ENCODE measurements around the gene MAP3K14. TPM values are rescaled to one million over a fixed set of nuclear protein-coding genes. Genes with fewer than 3 reads are reported as not detected.

Gene MAP3K14
- total and polyA plus RNA-seq, 11 donors = 9.0 to 21.9 (median 11.4) TPM

DNA sequence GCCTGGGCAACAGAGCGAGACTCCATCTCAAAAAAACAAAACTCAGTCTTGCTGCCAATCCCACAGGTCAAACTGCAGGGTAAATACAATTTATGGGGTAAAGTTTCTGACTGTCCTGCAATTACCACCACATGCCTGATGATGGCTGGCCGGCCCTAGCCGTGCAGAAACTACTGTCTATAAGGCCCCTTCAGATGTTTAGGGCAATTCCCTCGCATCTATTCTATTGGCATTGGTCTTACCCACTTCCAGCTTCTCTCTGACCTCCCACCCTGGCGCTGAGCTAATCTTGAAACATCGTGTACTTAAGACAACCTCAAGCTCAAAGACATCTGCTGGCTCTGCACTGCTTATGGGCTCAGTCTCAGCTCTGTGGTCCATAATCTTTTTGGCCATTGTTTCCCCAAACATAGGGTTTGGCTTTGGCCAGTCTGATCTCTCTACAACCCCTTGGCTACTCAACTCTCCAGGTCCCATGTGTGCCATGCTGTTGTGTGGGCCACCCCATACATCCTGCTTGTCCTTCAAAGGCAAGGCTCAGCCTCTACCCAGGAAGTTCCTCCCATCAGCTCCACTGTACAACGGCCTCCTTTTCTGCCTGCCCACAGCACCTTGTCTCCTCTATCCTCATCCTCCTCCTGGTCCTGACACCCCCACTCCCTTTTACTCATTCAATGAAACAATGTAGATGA lies 16.6 kb downstream of the MAP3K14 start:
- WGBS, 4 donors = 83 to 85% (median 84%) methylated on average over 7 of the region's 7 CpGs

DNA sequence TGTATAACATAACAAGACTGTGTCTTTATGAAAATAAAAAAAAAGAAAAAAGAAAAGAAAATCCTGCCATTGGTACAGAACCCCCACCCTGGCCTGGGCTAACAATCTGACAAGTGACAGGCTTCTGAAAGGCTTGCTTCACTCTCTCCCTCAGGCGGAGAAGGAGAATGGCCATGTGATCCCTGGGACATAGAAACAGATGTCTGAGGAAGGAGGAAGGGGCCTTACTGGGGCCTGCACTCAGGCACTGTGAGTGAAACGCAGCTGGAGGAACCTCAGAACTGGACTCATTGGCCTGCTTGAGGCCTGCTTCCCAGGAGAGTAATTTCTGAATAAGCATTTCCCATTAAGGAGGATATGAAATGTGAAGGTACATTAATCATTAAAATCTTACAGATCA lies 17.5 kb downstream of the MAP3K14 start:
- intact Hi-C loops (cut with DNase I) = no loop called here
- Histone ChIP-seq H3K27me3 (no peaks in the 10 kb centered on the region), H3K4me3 (no peak overlapping the region), H3K9me3 (no peaks in the 10 kb centered on the region), H3K27ac (peak overlapping the region in 11 of 12 donors; percentile 3 to 91 (median 67)), H3K36me3 (peaks cover 0 to 1% (median 0%) of the 10 kb centered on the region in 9 donors), H3K4me1 (peaks cover 6 to 98% (median 76%) of the 10 kb centered on the region in 12 donors)
- DNase-seq (peak in 3 of 5 donors; percentile 46 to 55 (median 47)), ATAC-seq (peak; percentile 25 to 48 (median 44))
- 22 to 32% (median 26%) methylated on average over 2 of the region's 2 CpGs for WGBS, 4 donors
- TF ChIP-seq POLR2A (IDR thresholded peaks at IDR 0.05) = no peak
- TF ChIP-seq, protein P1, sequence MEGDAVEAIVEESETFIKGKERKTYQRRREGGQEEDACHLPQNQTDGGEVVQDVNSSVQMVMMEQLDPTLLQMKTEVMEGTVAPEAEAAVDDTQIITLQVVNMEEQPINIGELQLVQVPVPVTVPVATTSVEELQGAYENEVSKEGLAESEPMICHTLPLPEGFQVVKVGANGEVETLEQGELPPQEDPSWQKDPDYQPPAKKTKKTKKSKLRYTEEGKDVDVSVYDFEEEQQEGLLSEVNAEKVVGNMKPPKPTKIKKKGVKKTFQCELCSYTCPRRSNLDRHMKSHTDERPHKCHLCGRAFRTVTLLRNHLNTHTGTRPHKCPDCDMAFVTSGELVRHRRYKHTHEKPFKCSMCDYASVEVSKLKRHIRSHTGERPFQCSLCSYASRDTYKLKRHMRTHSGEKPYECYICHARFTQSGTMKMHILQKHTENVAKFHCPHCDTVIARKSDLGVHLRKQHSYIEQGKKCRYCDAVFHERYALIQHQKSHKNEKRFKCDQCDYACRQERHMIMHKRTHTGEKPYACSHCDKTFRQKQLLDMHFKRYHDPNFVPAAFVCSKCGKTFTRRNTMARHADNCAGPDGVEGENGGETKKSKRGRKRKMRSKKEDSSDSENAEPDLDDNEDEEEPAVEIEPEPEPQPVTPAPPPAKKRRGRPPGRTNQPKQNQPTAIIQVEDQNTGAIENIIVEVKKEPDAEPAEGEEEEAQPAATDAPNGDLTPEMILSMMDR (IDR thresholded peaks at IDR 0.05) = no peak

More for the DNA sequence above, 16.6 kb downstream of the MAP3K14 start:
- Histone ChIP-seq H3K9me3 (no peaks in the 10 kb centered on the region), H3K4me1 (peaks cover 6 to 98% (median 71%) of the 10 kb centered on the region in 12 donors), H3K4me3 (no peak overlapping the region), H3K36me3 (peaks cover 0 to 7% (median 0%) of the 10 kb centered on the region in 9 donors), H3K27me3 (no peaks in the 10 kb centered on the region), H3K27ac (peak overlapping the region in 10 of 12 donors; percentile 47 to 91 (median 78))
- ATAC-seq (no peak), DNase-seq (peak in 1 of 5 donors; percentile 11)
- intact Hi-C loops (cut with DNase I) = no loop called here
- TF ChIP-seq POLR2A (IDR thresholded peaks at IDR 0.05) = no peak
- TF ChIP-seq, protein P1 (IDR thresholded peaks at IDR 0.05) = no peak

DNA sequence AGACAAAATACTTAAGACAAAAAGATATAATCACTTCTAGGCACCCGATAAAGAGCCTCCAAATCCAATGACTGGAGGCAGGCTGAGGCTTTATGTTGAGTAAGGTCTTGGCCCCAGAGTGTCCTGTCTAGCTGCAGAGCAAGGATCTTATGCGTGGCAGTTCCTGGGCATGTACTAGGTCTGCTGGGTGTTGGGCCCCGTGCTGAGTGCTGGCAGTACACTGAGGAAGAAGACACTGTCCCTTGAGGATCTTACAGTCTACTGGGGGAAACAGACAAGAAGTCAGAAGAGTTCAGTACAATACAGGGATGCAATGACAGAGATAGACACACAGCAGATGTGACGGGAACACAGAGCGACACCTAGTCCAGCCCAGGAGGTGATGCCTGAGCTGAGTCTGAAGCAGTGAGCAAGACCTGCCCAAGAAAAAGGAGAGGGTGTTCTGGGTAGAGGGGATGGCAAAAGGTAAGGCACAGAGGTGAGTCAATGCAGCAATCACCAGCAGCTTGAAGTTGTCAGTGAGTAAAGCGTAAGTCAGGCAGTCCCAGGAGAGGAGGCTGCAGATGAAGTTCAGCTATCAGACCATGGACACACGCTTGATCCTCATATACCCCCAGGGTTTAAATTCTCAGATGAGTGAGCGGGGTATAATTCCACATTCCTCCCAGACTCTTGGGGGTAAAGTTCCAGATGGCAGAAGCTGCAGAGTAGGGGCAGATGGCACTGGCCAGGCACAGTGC lies 18.1 kb downstream of the MAP3K14 start:
- DNase-seq (no peak), ATAC-seq (peak in 1 of 4 donors; percentile 7)
- Histone ChIP-seq H3K4me1 (peaks cover 6 to 98% (median 82%) of the 10 kb centered on the region in 12 donors), H3K27me3 (no peaks in the 10 kb centered on the region), H3K27ac (peak overlapping the region; percentile 3 to 91 (median 66)), H3K36me3 (no peaks in the 10 kb centered on the region), H3K4me3 (no peak overlapping the region), H3K9me3 (no peaks in the 10 kb centered on the region)
- no peak for TF ChIP-seq POLR2A (IDR thresholded peaks at IDR 0.05)
- TF ChIP-seq, protein P1 (IDR thresholded peaks at IDR 0.05) = no peak
- WGBS, 4 donors = 60 to 71% (median 64%) methylated on average over 8 of the region's 8 CpGs
- intact Hi-C loops (cut with DNase I) = no loop called here

DNA sequence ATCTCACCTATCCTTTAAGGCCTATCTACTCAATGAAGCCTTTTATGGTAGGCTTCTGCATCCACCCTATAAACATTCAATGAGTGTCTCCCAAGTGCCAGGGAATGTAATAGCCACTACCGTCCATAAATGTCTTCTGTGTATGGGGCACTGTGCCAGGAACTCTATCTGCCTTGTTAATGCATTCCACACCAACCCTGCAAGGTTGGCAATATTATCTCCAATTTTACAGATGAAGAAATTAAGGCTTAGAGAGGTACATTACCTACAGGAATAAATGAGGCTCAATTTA lies 20.0 kb downstream of the MAP3K14 start:
- Histone ChIP-seq H3K4me3 (no peak overlapping the region), H3K9me3 (no peaks in the 10 kb centered on the region), H3K27ac (peak overlapping the region; percentile 67 to 91 (median 87)), H3K36me3 (no peaks in the 10 kb centered on the region), H3K4me1 (peaks cover 14 to 98% (median 86%) of the 10 kb centered on the region in 12 donors), H3K27me3 (no peaks in the 10 kb centered on the region)
- intact Hi-C loops (cut with DNase I) = no loop called here
- no peak for TF ChIP-seq POLR2A (IDR thresholded peaks at IDR 0.05)
- TF ChIP-seq, protein P1 (IDR thresholded peaks at IDR 0.05) = no peak
- 29 to 33% (median 30%) methylated on average over 1 of the region's 1 CpG for WGBS, 4 donors
- no peak for DNase-seq
- ATAC-seq = no peak
